Vagina (tissue), 2 donors: ENCODE data around the gene KCNN3. TPM values are rescaled to one million over a fixed set of nuclear protein-coding genes. Genes with fewer than 3 reads are reported as not detected.

Experiments
- DNase-seq, 2 donors: peaks; one replicate each; pipeline ENCODE4 v3.0.0-alpha.2; 2017; ENCODE audit errors: extremely low spot score in 2 of 2
- H3K27ac ChIP-seq: fragments of 200-600 bp; sonication (generic); one replicate; pipeline ENCODE4 v1.5.1; 2019
- H3K27me3 ChIP-seq: fragments of 200-600 bp; sonication (generic); one replicate; pipeline ENCODE4 v1.5.1; 2019
- H3K36me3 ChIP-seq, 2 donors: fragments of 200-600 bp; sonication (generic); one replicate each; pipeline ENCODE4 v1.5.1; 2017 to 2019
- H3K4me1 ChIP-seq: fragments of 200-600 bp; sonication (generic); one replicate; pipeline ENCODE4 v1.5.1; 2019
- H3K4me3 ChIP-seq, 2 donors: fragments of 200-600 bp; sonication (generic); 1 replicate in 1 of 2; 2 replicates in 1 of 2; pipeline ENCODE4 v1.5.1; 2016 to 2019
- H3K9me3 ChIP-seq: fragments of 200-600 bp; sonication (generic); one replicate; pipeline ENCODE4 v1.5.1; 2019
- POLR2A ChIP-seq, 2 donors: fragments of 450-650 bp; IDR thresholded peaks; one replicate each; pipeline ENCODE4 v1.6.1; 2017; ENCODE audit warnings: antibody characterized with exemption in 2 of 2, mild to moderate bottlenecking in 2 of 2, moderate library complexity in 2 of 2
- POLR2AphosphoS5 ChIP-seq, 2 donors: sonication (generic); formaldehyde crosslinking; IDR thresholded peaks; one replicate each; pipeline ENCODE4 v1.9.0; 2017; ENCODE audit warnings: antibody characterized with exemption in 2 of 2, mild to moderate bottlenecking in 2 of 2, low read depth in 1 of 2; ENCODE audit not compliant: insufficient read depth in 1 of 2
- intact Hi-C: fragments of 100-400 bp; cut with DNase I; formaldehyde crosslinking; loops from one replicate; pipeline ENCODE4 v1.15.1; 2023
- total RNA-seq: library from RNA; depleted of rRNA; stranded (reverse); fragments of >200 nt; gene quantifications from one replicate; pipeline ENCODE4 v1.2.3, GENCODE V29; 2016
- TF ChIP-seq, protein P1 (sequence below), 3 experiments: fragments of 450-650 bp in 2 of 3; fragments of 200-600 bp in 1 of 3; sonication (generic) in 1 of 3; IDR thresholded peaks; one replicate each; pipeline ENCODE4 v1.5.1; 2017 to 2019; ENCODE audit warnings: antibody characterized with exemption in 3 of 3, mild to moderate bottlenecking in 2 of 3, moderate library complexity in 2 of 3

KCNN3 gene
- total RNA-seq, 1 donor from 2014 or later, result 7.4 TPM

DNA sequence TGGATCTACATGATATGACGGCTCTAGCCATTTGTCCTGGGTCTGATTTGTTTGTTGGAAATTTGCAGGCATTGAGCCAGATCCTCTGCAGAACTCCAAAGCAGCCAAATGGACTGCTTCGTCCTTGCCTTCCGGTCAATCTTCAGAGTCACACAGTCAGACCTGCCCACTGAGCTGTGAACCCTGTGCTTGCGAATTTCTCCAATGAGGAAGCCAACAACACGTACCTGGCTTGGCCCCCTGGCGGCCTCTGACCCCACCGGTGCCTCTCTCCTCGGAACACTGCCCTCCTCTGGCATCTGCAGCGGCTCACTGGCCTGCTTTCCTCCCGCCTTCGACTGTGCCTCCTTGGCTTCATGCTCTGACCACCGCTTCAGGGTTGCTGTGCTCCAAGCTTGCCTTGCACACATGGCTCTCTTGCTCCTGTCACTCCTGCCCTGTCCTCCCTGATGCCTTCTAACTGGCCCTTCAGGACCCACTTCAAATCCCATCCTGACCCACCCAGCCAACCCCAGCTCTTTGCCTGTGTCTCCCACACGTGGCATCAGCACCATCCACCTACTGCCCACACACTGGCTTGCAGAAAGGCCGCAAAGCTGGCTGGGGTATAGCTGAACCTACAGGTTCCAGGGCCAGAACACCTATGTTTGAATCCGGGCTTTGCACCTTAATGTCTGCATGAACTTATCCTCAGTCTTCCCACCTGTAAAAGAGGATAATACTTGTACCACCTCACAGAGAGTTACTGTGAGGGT is 128.2 kb downstream of the KCNN3 start:
- peaks cover under 1% of the 10 kb centered on the region for H3K4me1 ChIP-seq
- peak in 1 of 2 donors; percentile 86 for DNase-seq
- H3K27me3 ChIP-seq, result no peaks in the 10 kb centered on the region
- intact Hi-C loops, result no loop called here
- no peak overlapping the region for H3K4me3 ChIP-seq
- H3K36me3 ChIP-seq, result no peaks in the 10 kb centered on the region
- TF ChIP-seq POLR2A (IDR thresholded peaks at IDR 0.05) (no peak), POLR2AphosphoS5 (IDR thresholded peaks at IDR 0.05; ENCODE audit: insufficient read depth in 1 of 2, low read depth in 1 of 2) (no peak)
- TF ChIP-seq, protein P1, sequence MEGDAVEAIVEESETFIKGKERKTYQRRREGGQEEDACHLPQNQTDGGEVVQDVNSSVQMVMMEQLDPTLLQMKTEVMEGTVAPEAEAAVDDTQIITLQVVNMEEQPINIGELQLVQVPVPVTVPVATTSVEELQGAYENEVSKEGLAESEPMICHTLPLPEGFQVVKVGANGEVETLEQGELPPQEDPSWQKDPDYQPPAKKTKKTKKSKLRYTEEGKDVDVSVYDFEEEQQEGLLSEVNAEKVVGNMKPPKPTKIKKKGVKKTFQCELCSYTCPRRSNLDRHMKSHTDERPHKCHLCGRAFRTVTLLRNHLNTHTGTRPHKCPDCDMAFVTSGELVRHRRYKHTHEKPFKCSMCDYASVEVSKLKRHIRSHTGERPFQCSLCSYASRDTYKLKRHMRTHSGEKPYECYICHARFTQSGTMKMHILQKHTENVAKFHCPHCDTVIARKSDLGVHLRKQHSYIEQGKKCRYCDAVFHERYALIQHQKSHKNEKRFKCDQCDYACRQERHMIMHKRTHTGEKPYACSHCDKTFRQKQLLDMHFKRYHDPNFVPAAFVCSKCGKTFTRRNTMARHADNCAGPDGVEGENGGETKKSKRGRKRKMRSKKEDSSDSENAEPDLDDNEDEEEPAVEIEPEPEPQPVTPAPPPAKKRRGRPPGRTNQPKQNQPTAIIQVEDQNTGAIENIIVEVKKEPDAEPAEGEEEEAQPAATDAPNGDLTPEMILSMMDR (IDR thresholded peaks at IDR 0.05), result no peak
- H3K27ac ChIP-seq, result no peak overlapping the region
- H3K9me3 ChIP-seq, result no peaks in the 10 kb centered on the region

DNA sequence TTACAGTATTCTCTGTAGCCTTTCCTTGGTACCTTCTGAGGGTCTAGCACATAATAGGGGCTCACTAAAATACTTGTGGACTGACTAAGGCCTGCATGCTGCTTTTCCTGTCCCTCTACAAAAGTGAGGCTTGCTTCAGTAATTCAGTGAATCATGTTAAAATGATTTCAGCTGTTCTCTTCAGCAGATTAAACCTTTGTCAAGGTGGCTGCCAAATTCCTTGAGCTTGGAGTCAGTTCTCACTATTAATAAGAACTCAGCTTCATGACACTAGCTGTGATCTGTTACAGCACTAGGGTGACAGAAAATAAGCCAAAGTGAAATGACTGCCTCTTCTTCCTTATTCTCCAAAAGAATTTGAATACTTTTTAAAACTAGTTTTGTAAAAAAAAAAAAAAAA is 128.8 kb downstream of the KCNN3 start:
- Histone ChIP-seq H3K9me3 (no peaks in the 10 kb centered on the region), H3K27ac (no peak overlapping the region), H3K27me3 (no peaks in the 10 kb centered on the region), H3K36me3 (no peaks in the 10 kb centered on the region), H3K4me3 (no peak overlapping the region), H3K4me1 (no peaks in the 10 kb centered on the region)
- intact Hi-C loops, result no loop called here
- DNase-seq, result no peak
- no peak for TF ChIP-seq POLR2AphosphoS5 (IDR thresholded peaks at IDR 0.05; ENCODE audit: insufficient read depth in 1 of 2, low read depth in 1 of 2)
- TF ChIP-seq, protein P1 (IDR thresholded peaks at IDR 0.05), result no peak
- no peak for TF ChIP-seq POLR2A (IDR thresholded peaks at IDR 0.05)

DNA sequence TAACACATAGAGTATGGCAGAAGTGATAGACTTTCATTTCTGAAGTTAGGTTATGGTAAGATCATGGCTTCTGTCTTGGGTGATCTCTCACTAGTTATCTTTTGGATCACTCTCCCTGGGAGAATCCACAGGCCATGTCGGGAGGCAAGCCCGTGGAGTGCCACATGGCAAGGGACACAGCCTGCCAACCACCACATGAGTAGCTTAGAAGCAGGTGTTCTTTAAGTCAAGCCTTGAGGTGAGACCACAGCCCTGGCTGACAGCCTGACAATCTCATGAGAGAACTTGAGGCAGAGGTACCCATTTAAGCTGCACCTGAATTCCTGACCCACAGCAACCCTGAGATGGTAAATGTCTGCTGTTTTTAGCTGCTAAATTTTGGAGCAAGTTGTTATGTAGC is 130.4 kb downstream of the KCNN3 start:
- H3K4me3 ChIP-seq, result no peak overlapping the region
- no peaks in the 10 kb centered on the region for H3K9me3 ChIP-seq
- TF ChIP-seq POLR2A (IDR thresholded peaks at IDR 0.05), result no peak
- TF ChIP-seq, protein P1 (IDR thresholded peaks at IDR 0.05), result no peak
- TF ChIP-seq POLR2AphosphoS5 (IDR thresholded peaks at IDR 0.05; ENCODE audit: insufficient read depth in 1 of 2, low read depth in 1 of 2), result no peak
- H3K27me3 ChIP-seq, result no peaks in the 10 kb centered on the region
- H3K27ac ChIP-seq, result no peak overlapping the region
- intact Hi-C loops, result no loop called here
- DNase-seq, result no peak
- no peaks in the 10 kb centered on the region for H3K4me1 ChIP-seq
- H3K36me3 ChIP-seq, result no peaks in the 10 kb centered on the region

DNA sequence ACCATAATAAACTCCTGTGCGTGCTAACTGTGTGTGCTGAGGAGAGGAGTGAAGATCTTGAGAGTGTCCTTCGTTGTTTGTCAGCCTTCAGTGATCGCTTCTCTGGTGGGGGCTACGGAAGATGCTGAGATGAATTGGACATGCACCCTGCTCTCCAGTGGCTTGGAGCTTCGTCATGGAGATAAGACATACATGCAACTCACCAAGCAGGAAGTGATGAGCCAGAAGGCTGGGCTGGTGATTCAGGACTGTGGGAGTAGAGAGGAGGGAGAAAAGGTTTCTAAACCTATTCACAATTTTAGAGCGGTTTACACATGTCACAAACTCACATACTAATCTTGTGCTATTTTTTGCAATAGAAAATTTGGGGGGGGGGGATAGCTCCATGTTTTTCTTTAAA is 133.2 kb downstream of the KCNN3 start:
- no peak overlapping the region for H3K27ac ChIP-seq

DNA sequence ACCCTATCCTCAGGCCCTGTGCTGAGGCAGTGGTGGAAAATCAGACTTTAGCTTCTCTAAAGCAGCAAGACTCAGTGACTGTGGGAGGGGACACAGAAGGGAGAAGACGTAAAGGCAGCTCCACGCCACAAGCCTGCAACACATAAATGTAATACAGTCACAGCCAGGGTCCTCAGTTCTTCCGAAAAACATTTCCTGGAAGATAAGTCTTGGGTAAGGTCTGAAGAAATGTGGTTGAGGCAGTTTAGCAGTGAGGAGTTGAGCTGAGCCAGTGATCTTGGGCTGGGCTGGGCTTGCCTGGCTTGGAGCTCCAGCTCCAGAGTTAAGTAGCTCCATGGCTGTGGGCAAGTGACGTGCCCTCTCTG is 134.3 kb downstream of the KCNN3 start:
- Histone ChIP-seq H3K27ac (no peak overlapping the region), H3K4me3 (no peak overlapping the region), H3K9me3 (no peaks in the 10 kb centered on the region), H3K27me3 (no peaks in the 10 kb centered on the region), H3K36me3 (no peaks in the 10 kb centered on the region), H3K4me1 (peaks cover 13% of the 10 kb centered on the region)
- intact Hi-C loops, result no loop called here
- TF ChIP-seq POLR2AphosphoS5 (IDR thresholded peaks at IDR 0.05; ENCODE audit: insufficient read depth in 1 of 2, low read depth in 1 of 2), result no peak
- TF ChIP-seq, protein P1 (IDR thresholded peaks at IDR 0.05), result no peak
- TF ChIP-seq POLR2A (IDR thresholded peaks at IDR 0.05), result no peak
- no peak for DNase-seq

More for the DNA sequence above, 133.2 kb downstream of the KCNN3 start:
- intact Hi-C loops, result no loop called here
- Histone ChIP-seq H3K9me3 (no peaks in the 10 kb centered on the region), H3K4me1 (peaks cover 2% of the 10 kb centered on the region), H3K36me3 (no peaks in the 10 kb centered on the region), H3K27me3 (no peaks in the 10 kb centered on the region), H3K4me3 (no peak overlapping the region)
- TF ChIP-seq POLR2AphosphoS5 (IDR thresholded peaks at IDR 0.05; ENCODE audit: insufficient read depth in 1 of 2, low read depth in 1 of 2), result no peak
- TF ChIP-seq POLR2A (IDR thresholded peaks at IDR 0.05), result no peak
- TF ChIP-seq, protein P1 (IDR thresholded peaks at IDR 0.05), result no peak
- no peak for DNase-seq
